ENCODE measurements around the gene MAL. TPM values are rescaled to one million over a fixed set of nuclear protein-coding genes. Genes with fewer than 3 reads are reported as not detected.

Gene MAL
- total and polyA plus RNA-seq, 2 experiments from 2014 or later, result 0.24 to 0.31 TPM

- ATAC-seq, result peak; percentile 91
- H3K36me3 Mint-ChIP-seq (ENCODE audit: low read depth), result no peaks in the 10 kb centered on the region
- Histone ChIP-seq H3K9me2 (ENCODE audit: insufficient read depth) (no peaks in the 10 kb centered on the region), H2AFZ (no peak overlapping the region), H3K4me3 (no peak overlapping the region), H4K20me1 (replicated peaks; ENCODE audit: insufficient read depth) (no peaks in the 10 kb centered on the region), H3F3A (replicated peaks; ENCODE audit: low read depth) (no peaks in the 10 kb centered on the region), H3K4me2 (no peak overlapping the region), H3K79me2 (replicated peaks; ENCODE audit: insufficient read depth) (no peaks in the 10 kb centered on the region), H3K27me3 (ENCODE audit: insufficient read depth) (0 out of 2 replicates have a peak, but pooled peaks cover 6% of the 10 kb centered on the region), H3K27ac (ENCODE audit: low read depth) (no peak overlapping the region), H3K36me3 (ENCODE audit: insufficient read depth) (no peaks in the 10 kb centered on the region), H3K4me1 (ENCODE audit: insufficient read depth) (no peaks in the 10 kb centered on the region)
- peaks cover 19% of the 10 kb centered on the region for H3K27me3 Mint-ChIP-seq (ENCODE audit: insufficient read depth, low read depth, poor library complexity)
- peaks cover 5% of the 10 kb centered on the region; the same call in 1 of the 3 replicates for H3K4me1 Mint-ChIP-seq
- no peak for TF ChIP-seq EZH2 (IDR thresholded peaks at IDR 0.05; ENCODE audit: low read depth, unreplicated experiment)
- no peak for TF ChIP-seq STAT1 (IDR thresholded peaks at IDR 0.05; ENCODE audit: unreplicated experiment)
- TF ChIP-seq, protein P1, sequence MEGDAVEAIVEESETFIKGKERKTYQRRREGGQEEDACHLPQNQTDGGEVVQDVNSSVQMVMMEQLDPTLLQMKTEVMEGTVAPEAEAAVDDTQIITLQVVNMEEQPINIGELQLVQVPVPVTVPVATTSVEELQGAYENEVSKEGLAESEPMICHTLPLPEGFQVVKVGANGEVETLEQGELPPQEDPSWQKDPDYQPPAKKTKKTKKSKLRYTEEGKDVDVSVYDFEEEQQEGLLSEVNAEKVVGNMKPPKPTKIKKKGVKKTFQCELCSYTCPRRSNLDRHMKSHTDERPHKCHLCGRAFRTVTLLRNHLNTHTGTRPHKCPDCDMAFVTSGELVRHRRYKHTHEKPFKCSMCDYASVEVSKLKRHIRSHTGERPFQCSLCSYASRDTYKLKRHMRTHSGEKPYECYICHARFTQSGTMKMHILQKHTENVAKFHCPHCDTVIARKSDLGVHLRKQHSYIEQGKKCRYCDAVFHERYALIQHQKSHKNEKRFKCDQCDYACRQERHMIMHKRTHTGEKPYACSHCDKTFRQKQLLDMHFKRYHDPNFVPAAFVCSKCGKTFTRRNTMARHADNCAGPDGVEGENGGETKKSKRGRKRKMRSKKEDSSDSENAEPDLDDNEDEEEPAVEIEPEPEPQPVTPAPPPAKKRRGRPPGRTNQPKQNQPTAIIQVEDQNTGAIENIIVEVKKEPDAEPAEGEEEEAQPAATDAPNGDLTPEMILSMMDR (conservative IDR thresholded peaks at IDR 0.05; ENCODE audit: low read depth in 2 of 2), result peak; percentile 66 to 80
- H3K27ac Mint-ChIP-seq, result no peak overlapping the region
- H3K9me3 Mint-ChIP-seq, result no peaks in the 10 kb centered on the region
- peak; percentile 90 for DNase-seq (ENCODE audit: low spot score)
- no peak overlapping the region for H3K4me3 Mint-ChIP-seq
Measured at GRCh38 chr2:94986392-94986963, 39.0 kb upstream of the MAL start.

DNA sequence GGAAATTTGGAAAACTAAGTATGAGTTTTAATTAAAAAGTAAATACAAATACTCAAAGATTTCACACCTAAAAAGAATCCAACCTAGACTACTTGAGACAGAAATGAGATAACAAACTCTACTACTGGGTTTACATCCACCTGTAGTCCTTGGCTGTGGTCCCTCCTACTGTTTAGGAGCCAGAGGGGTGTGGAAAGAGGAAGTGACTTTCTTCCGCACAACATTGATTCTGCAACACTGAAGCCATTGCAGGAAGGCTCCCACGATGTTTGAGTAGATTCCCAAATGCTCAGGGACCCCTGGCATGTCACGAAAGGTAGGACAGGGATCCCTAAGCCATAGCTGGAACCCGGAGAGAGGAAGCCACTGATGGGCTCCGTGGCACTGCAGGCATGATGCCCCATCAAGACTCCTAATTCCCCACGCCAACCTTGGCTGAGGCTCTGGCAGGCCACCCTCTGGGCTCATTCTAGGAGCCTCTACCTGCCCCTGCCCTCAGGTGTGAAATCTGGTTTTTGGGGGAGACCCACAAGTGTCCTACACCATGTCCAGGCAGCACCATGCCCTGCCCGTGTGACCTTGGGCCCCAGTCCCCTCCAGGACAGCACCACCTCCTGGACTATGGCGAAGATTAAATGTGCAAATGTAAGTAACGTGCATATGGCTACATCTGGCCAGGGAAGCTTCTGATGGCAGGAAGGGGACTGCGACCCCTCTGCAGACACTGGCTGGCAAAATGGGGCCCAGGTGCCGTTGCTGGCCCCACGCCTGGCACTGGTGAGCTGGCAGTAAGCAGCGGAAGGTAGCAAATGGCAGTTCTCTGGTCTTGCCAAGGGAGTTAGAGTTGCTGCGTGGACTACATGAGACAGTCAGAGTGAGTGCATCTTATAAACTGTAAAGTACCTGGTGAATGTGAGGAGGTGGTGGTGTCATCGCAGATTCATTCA is 38.2 kb upstream of the MAL start:
- Histone ChIP-seq H4K20me1 (replicated peaks; ENCODE audit: insufficient read depth) (no peaks in the 10 kb centered on the region), H3K36me3 (ENCODE audit: insufficient read depth) (no peaks in the 10 kb centered on the region), H3K4me2 (no peak overlapping the region), H3K27ac (ENCODE audit: low read depth) (no peak overlapping the region), H2AFZ (no peak overlapping the region), H3K4me3 (no peak overlapping the region), H3K9me2 (ENCODE audit: insufficient read depth) (no peaks in the 10 kb centered on the region), H3F3A (replicated peaks; ENCODE audit: low read depth) (no peaks in the 10 kb centered on the region), H3K27me3 (ENCODE audit: insufficient read depth) (0 out of 2 replicates have a peak, but pooled peaks cover 6% of the 10 kb centered on the region), H3K79me2 (replicated peaks; ENCODE audit: insufficient read depth) (no peaks in the 10 kb centered on the region), H3K4me1 (ENCODE audit: insufficient read depth) (no peaks in the 10 kb centered on the region)
- H3K9me3 Mint-ChIP-seq, result no peaks in the 10 kb centered on the region
- no peaks in the 10 kb centered on the region for H3K36me3 Mint-ChIP-seq (ENCODE audit: low read depth)
- peaks cover 16% of the 10 kb centered on the region for H3K27me3 Mint-ChIP-seq (ENCODE audit: insufficient read depth, low read depth, poor library complexity)
- ATAC-seq (no peak), DNase-seq (ENCODE audit: low spot score) (no peak)
- H3K27ac Mint-ChIP-seq, result no peak overlapping the region
- peaks cover 5% of the 10 kb centered on the region; the same call in 1 of the 3 replicates for H3K4me1 Mint-ChIP-seq
- TF ChIP-seq JUNB (IDR thresholded peaks at IDR 0.05; ENCODE audit: unreplicated experiment), result no peak
- TF ChIP-seq, protein P2, sequence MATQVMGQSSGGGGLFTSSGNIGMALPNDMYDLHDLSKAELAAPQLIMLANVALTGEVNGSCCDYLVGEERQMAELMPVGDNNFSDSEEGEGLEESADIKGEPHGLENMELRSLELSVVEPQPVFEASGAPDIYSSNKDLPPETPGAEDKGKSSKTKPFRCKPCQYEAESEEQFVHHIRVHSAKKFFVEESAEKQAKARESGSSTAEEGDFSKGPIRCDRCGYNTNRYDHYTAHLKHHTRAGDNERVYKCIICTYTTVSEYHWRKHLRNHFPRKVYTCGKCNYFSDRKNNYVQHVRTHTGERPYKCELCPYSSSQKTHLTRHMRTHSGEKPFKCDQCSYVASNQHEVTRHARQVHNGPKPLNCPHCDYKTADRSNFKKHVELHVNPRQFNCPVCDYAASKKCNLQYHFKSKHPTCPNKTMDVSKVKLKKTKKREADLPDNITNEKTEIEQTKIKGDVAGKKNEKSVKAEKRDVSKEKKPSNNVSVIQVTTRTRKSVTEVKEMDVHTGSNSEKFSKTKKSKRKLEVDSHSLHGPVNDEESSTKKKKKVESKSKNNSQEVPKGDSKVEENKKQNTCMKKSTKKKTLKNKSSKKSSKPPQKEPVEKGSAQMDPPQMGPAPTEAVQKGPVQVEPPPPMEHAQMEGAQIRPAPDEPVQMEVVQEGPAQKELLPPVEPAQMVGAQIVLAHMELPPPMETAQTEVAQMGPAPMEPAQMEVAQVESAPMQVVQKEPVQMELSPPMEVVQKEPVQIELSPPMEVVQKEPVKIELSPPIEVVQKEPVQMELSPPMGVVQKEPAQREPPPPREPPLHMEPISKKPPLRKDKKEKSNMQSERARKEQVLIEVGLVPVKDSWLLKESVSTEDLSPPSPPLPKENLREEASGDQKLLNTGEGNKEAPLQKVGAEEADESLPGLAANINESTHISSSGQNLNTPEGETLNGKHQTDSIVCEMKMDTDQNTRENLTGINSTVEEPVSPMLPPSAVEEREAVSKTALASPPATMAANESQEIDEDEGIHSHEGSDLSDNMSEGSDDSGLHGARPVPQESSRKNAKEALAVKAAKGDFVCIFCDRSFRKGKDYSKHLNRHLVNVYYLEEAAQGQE (IDR thresholded peaks at IDR 0.05; ENCODE audit: unreplicated experiment), result no peak
- TF ChIP-seq, protein P1 (conservative IDR thresholded peaks at IDR 0.05; ENCODE audit: low read depth in 2 of 2), result 0 out of 4 replicates have a peak, but pooled peaks of 1 of the 2 experiments have one; percentile 12
- no peak overlapping the region for H3K4me3 Mint-ChIP-seq
